K562 (cell line): ENCODE results near the gene HS3ST4. TPM values are rescaled to one million over a fixed set of nuclear protein-coding genes. Genes with fewer than 3 reads are reported as not detected.

ENCODE experiments used
- ATAC-seq: fragments of 200-7000 bp; cut with Tn5 transposase; 3 replicates; pipeline ENCODE4 v1.9.1; 2020; ENCODE audit warnings: moderate library complexity
- BruUV-seq: library from RNA; stranded (reverse); fragments of 400-500 nt; replicated peaks from 2 replicates; lab custom pipeline; 2021; lab: Mats Ljungman, UMichigan
- CTCF ChIA-PET: fragments of 300-600 bp; formaldehyde crosslinking; extraction: SDS; loops from one replicate; lab custom pipeline; 2021; ENCODE audit warnings: low intra/inter-chr PET ratio; lab: Yijun Ruan, JAX
- POLR2A ChIA-PET: fragments of 300-600, 350-650 bp; sonication (Branson Sonifier 250); formaldehyde crosslinking; extraction: SDS; loops from one replicate; lab custom pipeline; 2021; ENCODE audit warnings: antibody characterized with exemption, inconsistent platforms; lab: Yijun Ruan, JAX
- DNase-seq, 4 experiments: peaks; one replicate each; pipeline versions ENCODE4 v3.0.0 to v3.0.0-alpha.2; 2011 to 2018; ENCODE audit warnings: low spot score in 3 of 4, mixed read lengths in 3 of 4; ENCODE audit errors: extremely low read depth in 1 of 4
- FAIRE-seq: peaks from 2 replicates; lab custom pipeline; 2011; peaks lifted over from hg19 to GRCh38; lab: Jason Lieb, UNC
- H2AFZ ChIP-seq: 2 replicates; pipeline ENCODE4 v1.6.0; 2011; ENCODE audit warnings: low read depth, low read length, control low read depth, inconsistent platforms
- H3K27ac ChIP-seq: fragments of 200-600 bp; 3 replicates; pipeline ENCODE4 v1.8.0; 2011; ENCODE audit warnings: low read depth, mild to moderate bottlenecking, control low read depth, inconsistent platforms, low read length, moderate library complexity, mixed read lengths; ENCODE audit errors: extremely low read depth
- H3K27me3 ChIP-seq, 2 experiments: fragments of 300-600 bp in 1 of 2; 2 replicates in 1 of 2; 3 replicates in 1 of 2; pipeline versions ENCODE4 v1.6.0 to v1.8.0; 2011; ENCODE audit warnings: inconsistent platforms in 2 of 2, low read length in 2 of 2, mild to moderate bottlenecking in 1 of 2, mixed read lengths in 1 of 2, moderate library complexity in 1 of 2; ENCODE audit not compliant: control insufficient read depth in 2 of 2, insufficient read depth in 2 of 2
- H3K36me3 ChIP-seq: fragments of 300-600 bp; 3 replicates; pipeline ENCODE4 v1.8.0; 2011; ENCODE audit warnings: mild to moderate bottlenecking, low read length, inconsistent platforms; ENCODE audit not compliant: control insufficient read depth, insufficient read depth
- H3K4me1 ChIP-seq, 2 experiments: fragments of 200-600 bp in 1 of 2; replicated peaks in 1 of 2; 2 replicates in 1 of 2; 3 replicates in 1 of 2; pipeline versions ENCODE4 v1.5.1 to v1.8.0; 2011; ENCODE audit warnings: inconsistent platforms in 2 of 2, low read length in 2 of 2, mild to moderate bottlenecking in 1 of 2, mixed read lengths in 1 of 2, moderate library complexity in 1 of 2; ENCODE audit not compliant: control insufficient read depth in 2 of 2, insufficient read depth in 2 of 2
- H3K4me2 ChIP-seq: 2 replicates; pipeline ENCODE4 v1.6.1; 2011; ENCODE audit warnings: low read length, control low read depth, inconsistent platforms, mixed read lengths; ENCODE audit not compliant: insufficient read depth
- H3K4me3 ChIP-seq: fragments of 200-600 bp; sonication (generic), shearing (Covaris generic); 2 replicates; pipeline ENCODE4 v1.5.1; 2016; ENCODE audit warnings: control low read depth, inconsistent platforms
- H3K79me2 ChIP-seq: fragments of 200-600 bp; 3 replicates; pipeline ENCODE4 v1.8.0; 2011; ENCODE audit warnings: low read length, inconsistent platforms; ENCODE audit not compliant: control insufficient read depth, insufficient read depth
- H3K9ac ChIP-seq, 2 experiments: 2 replicates each; pipeline versions ENCODE4 v1.6.0 to v1.6.1; 2011; ENCODE audit warnings: low read depth in 2 of 2, low read length in 2 of 2, control low read depth in 1 of 2, inconsistent platforms in 1 of 2, mild to moderate bottlenecking in 1 of 2, mixed read lengths in 1 of 2; ENCODE audit not compliant: insufficient read depth in 1 of 2
- H3K9me1 ChIP-seq: one replicate; pipeline ENCODE4 v1.6.0; 2011; ENCODE audit warnings: inconsistent platforms, mild to moderate bottlenecking, low read length, moderate library complexity; ENCODE audit not compliant: control insufficient read depth, insufficient read depth
- H3K9me3 ChIP-seq: replicated peaks from 2 replicates; pipeline ENCODE4 v1.5.1; 2011; ENCODE audit warnings: low read depth, low read length, inconsistent platforms; ENCODE audit not compliant: control insufficient read depth, insufficient read depth
- H4K20me1 ChIP-seq: replicated peaks from 2 replicates; pipeline ENCODE4 v1.6.1; 2011; ENCODE audit warnings: low read length, inconsistent platforms, mixed read lengths; ENCODE audit not compliant: control insufficient read depth, insufficient read depth
- ERF ChIP-seq: fragments of 450-650 bp; formaldehyde crosslinking; IDR thresholded peaks from 2 replicates; pipeline ENCODE4 v1.4.0; 2020; ENCODE audit warnings: mild to moderate bottlenecking, mixed read lengths
- FOSL1 ChIP-seq: fragments of 200-800 bp; sonication (Bioruptor generic); conservative IDR thresholded peaks from 2 replicates; pipeline ENCODE4 v1.6.1; 2016; ENCODE audit warnings: missing genetic modification characterization, missing compliant biosample characterization
- FOXJ3 ChIP-seq: sonication (generic); formaldehyde crosslinking; IDR thresholded peaks from 2 replicates; pipeline ENCODE4 v1.4.0; 2020; ENCODE audit warnings: mild to moderate bottlenecking, missing genetic modification reagents
- FOXK1 ChIP-seq: sonication (generic); formaldehyde crosslinking; IDR thresholded peaks from 2 replicates; pipeline ENCODE4 v1.8.0; 2022; ENCODE audit warnings: missing genetic modification reagents, mild to moderate bottlenecking, borderline replicate concordance
- GTF2F1 ChIP-seq: IDR thresholded peaks from 2 replicates; pipeline ENCODE4 v1.6.1; 2011; ENCODE audit warnings: low read depth, low read length, improper control_type of control experiment
- HDAC3 ChIP-seq: fragments of 450-650 bp; IDR thresholded peaks from 2 replicates; pipeline ENCODE4 v1.6.1; 2018; ENCODE audit warnings: borderline replicate concordance, mild to moderate bottlenecking, moderate library complexity; ENCODE audit not compliant: partially characterized antibody
- KDM4B ChIP-seq, 2 experiments: fragments of 450-650 bp in 1 of 2; sonication (generic) in 1 of 2; IDR thresholded peaks; 2 replicates each; pipeline ENCODE4 v1.6.1; 2016 to 2017; ENCODE audit warnings: borderline replicate concordance in 2 of 2, antibody characterized with exemption in 1 of 2, low read depth in 1 of 2, mild to moderate bottlenecking in 1 of 2
- NFIX ChIP-seq: fragments of 250-450 bp; sonication (Bioruptor Pico); IDR thresholded peaks from 2 replicates; pipeline ENCODE4 v1.4.0; 2020; ENCODE audit warnings: low read depth, mild to moderate bottlenecking, moderate library complexity
- NFYB ChIP-seq: IDR thresholded peaks from 2 replicates; pipeline ENCODE4 v1.6.1; 2011; ENCODE audit warnings: mild to moderate bottlenecking, moderate library complexity; ENCODE audit not compliant: insufficient read length; ENCODE audit errors: extremely low read depth
- PCBP1 ChIP-seq: fragments of 200-400 bp; formaldehyde crosslinking; IDR thresholded peaks from 2 replicates; pipeline ENCODE4 v1.6.1; 2018; ENCODE audit warnings: mild to moderate bottlenecking, low read depth, low read length; ENCODE audit not compliant: poor library complexity, severe bottlenecking
- PTBP1 ChIP-seq: fragments of 200-400 bp; formaldehyde crosslinking; IDR thresholded peaks from 2 replicates; pipeline ENCODE4 v1.6.1; 2017; ENCODE audit warnings: low read depth, low read length
- SAFB ChIP-seq: fragments of 200-400 bp; formaldehyde crosslinking; IDR thresholded peaks from 2 replicates; pipeline ENCODE4 v1.6.1; 2017; ENCODE audit warnings: low read depth, low read length, borderline replicate concordance
- TOE1 ChIP-seq, 2 experiments: fragments of 450-650 bp in 1 of 2; sonication (generic) in 1 of 2; formaldehyde crosslinking in 1 of 2; IDR thresholded peaks; 2 replicates each; pipeline versions ENCODE4 v1.7.1 to v1.8.0; 2016 to 2022; ENCODE audit warnings: borderline replicate concordance in 2 of 2, mild to moderate bottlenecking in 2 of 2, antibody characterized with exemption in 1 of 2, inconsistent platforms in 1 of 2, low read depth in 1 of 2, missing genetic modification reagents in 1 of 2, moderate library complexity in 1 of 2
- ZEB2 ChIP-seq: fragments of 450-650 bp; IDR thresholded peaks from 2 replicates; pipeline ENCODE4 v1.6.1; 2016
- ZFX ChIP-seq: sonication (generic); formaldehyde crosslinking; IDR thresholded peaks from 2 replicates; pipeline ENCODE4 v1.8.0; 2022; ENCODE audit warnings: mild to moderate bottlenecking, missing genetic modification reagents, moderate library complexity
- ZNF133 ChIP-seq: fragments of 250-450 bp; sonication (Bioruptor Pico); IDR thresholded peaks from 2 replicates; pipeline ENCODE4 v1.4.0; 2020; ENCODE audit warnings: mild to moderate bottlenecking
- ZNF57 ChIP-seq: fragments of 450-650 bp; formaldehyde crosslinking; IDR thresholded peaks from 2 replicates; pipeline ENCODE4 v1.4.0; 2020; ENCODE audit warnings: mild to moderate bottlenecking, moderate library complexity
- WGBS: fragments of 100-300 bp; shearing (Covaris generic); methylation state at CpG from one replicate; pipeline ENCODE4 v1.1.6; 2016; ENCODE audit warnings: low coverage, mixed read lengths; ENCODE audit not compliant: insufficient coverage; ENCODE audit errors: missing lambda C conversion rate; 5-methylcytosine and 5-hydroxymethylcytosine counted together
- in situ Hi-C: fragments of 300-500 bp; cut with MboI; formaldehyde crosslinking; loops from 4 replicates; pipeline ENCODE4 v1.15.0; 2018; ENCODE audit warnings: inconsistent platforms, mixed read lengths
- intact Hi-C: fragments of 100-400 bp; cut with micrococcal nuclease; formaldehyde crosslinking; loops from 2 replicates; pipeline ENCODE4 v1.14.2; 2022
- polyA plus RNA-seq, 8 experiments: library from polyadenylated mRNA; depleted of rRNA in 4 of 8; stranded (reverse) in 5 of 8; unstranded in 3 of 8; fragments of >200 nt; fragmentation: Nextera tagmentation in 2 of 8; fragmentation: Illumina TruSeq in 1 of 8; extraction: Ambion mirVana in 2 of 8; extraction: Trizol in 1 of 8; gene quantifications; 2 replicates each; pipeline versions ENCODE4 v1.2.1 to v1.2.3, GENCODE V29; 2011 to 2014; ENCODE audit warnings: inconsistent platforms in 1 of 8, missing spikeins in 1 of 8
- total RNA-seq, 7 experiments: library from RNA; depleted of rRNA in 6 of 7; stranded (reverse); fragments of >200 nt in 6 of 7; fragmentation: Illumina TruSeq in 2 of 7; extraction: Trizol in 2 of 7; gene quantifications; 2 replicates each; pipeline versions ENCODE4 v1.2.1 to v1.2.3, GENCODE V29; 2011 to 2021; ENCODE audit warnings: low replicate concordance in 1 of 7
- TF ChIP-seq, protein P1 (sequence below): fragments of 450-650 bp; formaldehyde crosslinking; IDR thresholded peaks from 2 replicates; pipeline ENCODE4 v1.4.0; 2022; ENCODE audit warnings: missing genetic modification characterization
- TF ChIP-seq, protein P2 (sequence below): sonication (generic); formaldehyde crosslinking; IDR thresholded peaks from 2 replicates; pipeline ENCODE4 v1.8.0; 2023; ENCODE audit warnings: mild to moderate bottlenecking, missing genetic modification reagents

Gene HS3ST4
- total and polyA plus RNA-seq, 9 of the 15 experiments (the other 6 are each of a cell fraction or from before 2014, with no cell fraction given), result not detected

DNA sequence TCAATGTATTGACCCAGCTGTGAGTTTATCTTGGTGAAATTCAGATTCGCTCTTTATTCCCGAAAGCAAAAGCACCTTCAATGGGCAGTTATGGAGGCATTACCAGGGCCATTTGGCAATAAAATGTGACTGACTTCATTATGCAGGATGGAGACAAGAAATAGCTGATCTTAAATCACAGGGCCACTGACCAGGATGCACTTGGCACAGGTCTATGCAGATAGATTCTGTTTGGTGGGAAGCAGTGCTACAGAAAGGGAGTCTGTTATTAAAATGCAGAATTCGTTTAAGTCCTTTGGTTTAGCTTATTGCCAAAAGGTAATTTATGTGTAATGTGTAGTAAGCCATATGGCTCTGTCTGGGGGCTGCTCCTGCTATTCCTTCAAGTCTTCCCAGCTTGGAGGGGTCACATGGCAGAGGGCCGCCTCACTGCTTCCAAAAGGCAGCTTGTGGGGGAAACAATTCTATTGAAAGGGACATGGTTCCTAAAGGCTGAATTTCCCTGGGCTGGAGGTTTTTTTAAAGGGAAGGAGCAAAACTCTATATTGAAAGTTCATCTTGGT, 239.8 kb downstream of the HS3ST4 start (continued):
- TF ChIP-seq SAFB, result no peak
- no peak for TF ChIP-seq ERF (CRISPR knock-in tag)
- TF ChIP-seq, protein P1, sequence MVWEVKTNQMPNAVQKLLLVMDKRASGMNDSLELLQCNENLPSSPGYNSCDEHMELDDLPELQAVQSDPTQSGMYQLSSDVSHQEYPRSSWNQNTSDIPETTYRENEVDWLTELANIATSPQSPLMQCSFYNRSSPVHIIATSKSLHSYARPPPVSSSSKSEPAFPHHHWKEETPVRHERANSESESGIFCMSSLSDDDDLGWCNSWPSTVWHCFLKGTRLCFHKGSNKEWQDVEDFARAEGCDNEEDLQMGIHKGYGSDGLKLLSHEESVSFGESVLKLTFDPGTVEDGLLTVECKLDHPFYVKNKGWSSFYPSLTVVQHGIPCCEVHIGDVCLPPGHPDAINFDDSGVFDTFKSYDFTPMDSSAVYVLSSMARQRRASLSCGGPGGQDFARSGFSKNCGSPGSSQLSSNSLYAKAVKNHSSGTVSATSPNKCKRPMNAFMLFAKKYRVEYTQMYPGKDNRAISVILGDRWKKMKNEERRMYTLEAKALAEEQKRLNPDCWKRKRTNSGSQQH, result no peak
- TF ChIP-seq FOSL1, result no peak

DNA sequence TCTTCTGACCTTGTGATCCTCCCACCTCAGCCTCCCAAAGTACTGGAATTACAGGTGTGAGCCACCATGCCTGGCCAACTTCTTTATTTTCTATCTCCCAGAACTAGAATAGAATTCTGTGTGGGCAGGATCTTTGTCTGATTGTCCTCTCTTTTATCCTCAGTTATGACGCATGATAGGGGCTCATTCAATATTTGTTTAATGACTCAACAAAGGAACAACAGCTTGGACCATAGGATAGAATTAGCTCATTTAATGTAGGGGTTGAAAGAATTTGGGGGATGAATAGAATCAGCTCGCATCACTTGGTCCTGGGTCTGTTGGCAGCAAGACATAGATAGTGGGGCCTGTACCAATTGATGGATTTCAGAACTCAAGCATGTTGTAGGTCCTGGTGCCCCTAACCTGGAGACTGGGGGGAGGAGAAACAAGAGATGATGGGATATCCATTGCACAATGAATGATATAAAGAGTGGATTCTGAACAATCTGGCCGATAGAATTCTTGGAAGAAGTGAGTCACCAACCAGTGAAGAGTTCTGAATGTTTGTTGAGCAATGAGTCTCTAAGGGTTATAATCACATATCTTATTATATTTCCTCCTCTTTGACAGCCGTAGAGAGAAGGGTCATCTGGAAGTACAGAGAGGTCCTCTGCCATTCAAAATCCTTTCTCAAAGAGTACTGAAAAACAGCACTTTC, 250.2 kb downstream of the HS3ST4 start:
- no peak overlapping the region for H3K4me2 ChIP-seq
- BruUV-seq, result no TSS peak
- in situ Hi-C loops (no loop called here), intact Hi-C loops (no loop called here)
- H3K9me1 ChIP-seq, result no peaks in the 10 kb centered on the region
- no peaks in the 10 kb centered on the region for H3K79me2 ChIP-seq
- POLR2A ChIA-PET, result no interaction called here
- no peak overlapping the region for H3K4me3 ChIP-seq
- no peak overlapping the region for H2AFZ ChIP-seq
- FAIRE-seq (no peak), ATAC-seq (no peak), DNase-seq (no peak)
- H4K20me1 ChIP-seq, result no peaks in the 10 kb centered on the region
- H3K36me3 ChIP-seq, result no peaks in the 10 kb centered on the region
- no peaks in the 10 kb centered on the region for H3K4me1 ChIP-seq
- 0% methylated on average over 4 of the region's 4 CpGs for WGBS
- CTCF ChIA-PET, result no interaction called here
- H3K27ac ChIP-seq, result no peak overlapping the region
- H3K27me3 ChIP-seq, result no peaks in the 10 kb centered on the region
- H3K9me3 ChIP-seq, result no peaks in the 10 kb centered on the region
- no peak overlapping the region for H3K9ac ChIP-seq
- TF ChIP-seq PCBP1 (no peak), NFIX (CRISPR knock-in tag) (no peak), PTBP1 (no peak), ZNF57 (CRISPR knock-in tag) (no peak), ZEB2 (no peak), ZFX (no peak), NFYB (no peak), KDM4B (IDR thresholded peaks at IDR 0.05; ENCODE audit: borderline replicate concordance in 2 of 2, low read depth in 1 of 2) (no peak), HDAC3 (no peak), FOXK1 (CRISPR knock-in tag) (no peak), FOXJ3 (CRISPR knock-in tag) (no peak), ZNF133 (CRISPR knock-in tag) (no peak), TOE1 (IDR thresholded peaks at IDR 0.05; ENCODE audit: borderline replicate concordance) (no peak), TOE1 (CRISPR knock-in tag; IDR thresholded peaks at IDR 0.05; ENCODE audit: borderline replicate concordance, low read depth) (no peak), GTF2F1 (no peak)
- TF ChIP-seq, protein P2, sequence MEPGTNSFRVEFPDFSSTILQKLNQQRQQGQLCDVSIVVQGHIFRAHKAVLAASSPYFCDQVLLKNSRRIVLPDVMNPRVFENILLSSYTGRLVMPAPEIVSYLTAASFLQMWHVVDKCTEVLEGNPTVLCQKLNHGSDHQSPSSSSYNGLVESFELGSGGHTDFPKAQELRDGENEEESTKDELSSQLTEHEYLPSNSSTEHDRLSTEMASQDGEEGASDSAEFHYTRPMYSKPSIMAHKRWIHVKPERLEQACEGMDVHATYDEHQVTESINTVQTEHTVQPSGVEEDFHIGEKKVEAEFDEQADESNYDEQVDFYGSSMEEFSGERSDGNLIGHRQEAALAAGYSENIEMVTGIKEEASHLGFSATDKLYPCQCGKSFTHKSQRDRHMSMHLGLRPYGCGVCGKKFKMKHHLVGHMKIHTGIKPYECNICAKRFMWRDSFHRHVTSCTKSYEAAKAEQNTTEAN (CRISPR knock-in tag), result no peak
